Mucosa of descending colon (tissue), 3 donors: ENCODE measurements around the gene ELL. TPM values are rescaled to one million over a fixed set of nuclear protein-coding genes. Genes with fewer than 3 reads are reported as not detected.

ENCODE experiments used
- ATAC-seq: fragments of 200-7000 bp; cut with Tn5 transposase; one replicate; pipeline ENCODE4 v1.9.1; 2020; ENCODE audit warnings: mild to moderate bottlenecking, moderate library complexity
- DNase-seq, 3 donors: peaks; one replicate each; pipeline ENCODE4 v3.0.0-alpha.2; 2020
- H3K36me3 ChIP-seq: fragments of 200-600 bp; one replicate; pipeline ENCODE4 v1.8.0; 2021; ENCODE audit warnings: low read depth, mild to moderate bottlenecking
- H3K4me1 ChIP-seq: fragments of 200-600 bp; one replicate; pipeline ENCODE4 v1.8.0; 2021; ENCODE audit warnings: low read depth, mild to moderate bottlenecking
- H3K4me3 ChIP-seq: fragments of 200-600 bp; one replicate; pipeline ENCODE4 v1.8.0; 2021; ENCODE audit warnings: mild to moderate bottlenecking
- H3K9me3 ChIP-seq: fragments of 200-600 bp; one replicate; pipeline ENCODE4 v1.8.0; 2021; ENCODE audit warnings: mild to moderate bottlenecking
- CTCF ChIP-seq: fragments of 200-600 bp; IDR thresholded peaks from one replicate; pipeline ENCODE4 v1.8.0; 2022; ENCODE audit warnings: antibody characterized with exemption, mild to moderate bottlenecking
- intact Hi-C, 2 donors: fragments of 100-400 bp; cut with DNase I in 1 of 2; cut with micrococcal nuclease in 1 of 2; formaldehyde crosslinking; loops; one replicate each; pipeline versions ENCODE4 v1.11.0 to v1.11.1; 2022; cut with DNase I, micrococcal nuclease
- total RNA-seq, 3 donors: library from RNA; stranded (reverse); fragmentation: NEBNext Ultra II Directional in 2 of 3; extraction: Animal tissue kit (Norgen Biotek cat#: 25700) in 2 of 3; gene quantifications; one replicate each; pipeline versions ENCODE4 v1.2.1 to v1.2.4, GENCODE V29; 2021 to 2023
- donor health status: DM: no; HTN: no; CAD: no; lungs with moderate emphysema.
- donor health status: DM: no; HTN: no; CAD: no.
- donor health status: DM: no; HTN: yes; CAD: no.

ELL gene
- total RNA-seq, 3 donors from 2014 or later, result 17.8 to 21.6 (median 18.9) TPM

- Histone ChIP-seq H3K4me1 (no peaks in the 10 kb centered on the region), H3K4me3 (no peak overlapping the region), H3K36me3 (no peaks in the 10 kb centered on the region), H3K9me3 (no peaks in the 10 kb centered on the region)
- ATAC-seq (no peak), DNase-seq (no peak)
- TF ChIP-seq CTCF, result no peak
- intact Hi-C loops, result loop anchor here in 1 of 2 donors (10.0 kb wide), 2 partner anchors 130 to 410 kb away; partner anchors contain the start of gene UBA52
These were observed 77.4 kb downstream of the ELL start for GRCh38 chr19:18444513-18444912.

- intact Hi-C loops, result loop anchor here in 1 of 2 donors (10.0 kb wide), 2 partner anchors 131 to 411 kb away; partner anchors contain the start of gene UBA52
- DNase-seq (no peak), ATAC-seq (no peak)
- H3K4me3 ChIP-seq, result no peak overlapping the region
- H3K4me1 ChIP-seq, result no peaks in the 10 kb centered on the region
- no peaks in the 10 kb centered on the region for H3K36me3 ChIP-seq
- no peak for TF ChIP-seq CTCF
- H3K9me3 ChIP-seq, result no peaks in the 10 kb centered on the region
These were observed 78.0 kb downstream of the ELL start for GRCh38 chr19:18443831-18444230.

GRCh38 chr19:18443406-18443805 is 78.5 kb downstream of the ELL start:
- DNase-seq, result no peak
- intact Hi-C loops, result loop anchor here in 1 of 2 donors (10.0 kb wide), 2 partner anchors 131 to 411 kb away; partner anchors contain the start of gene UBA52
- Histone ChIP-seq H3K4me1 (peaks cover 1% of the 10 kb centered on the region), H3K4me3 (no peak overlapping the region), H3K36me3 (no peaks in the 10 kb centered on the region), H3K9me3 (no peaks in the 10 kb centered on the region)
- no peak for ATAC-seq
- TF ChIP-seq CTCF, result no peak

- no peaks in the 10 kb centered on the region for H3K36me3 ChIP-seq
- intact Hi-C loops, result loop anchor here in 1 of 2 donors (10.0 kb wide), 2 partner anchors 132 to 412 kb away; partner anchors contain the start of gene UBA52
- DNase-seq, result no peak
- no peak for TF ChIP-seq CTCF
- no peaks in the 10 kb centered on the region for H3K9me3 ChIP-seq
- H3K4me3 ChIP-seq, result no peak overlapping the region
- no peak for ATAC-seq
- peaks cover 6% of the 10 kb centered on the region for H3K4me1 ChIP-seq
These were observed 78.9 kb downstream of the ELL start for GRCh38 chr19:18442941-18443340.

GRCh38 chr19:18441804-18442788 is 79.8 kb downstream of the ELL start:
- Histone ChIP-seq H3K36me3 (no peaks in the 10 kb centered on the region), H3K9me3 (no peaks in the 10 kb centered on the region), H3K4me1 (peaks cover 11% of the 10 kb centered on the region), H3K4me3 (no peak overlapping the region)
- no peak for DNase-seq
- intact Hi-C loops, result loop anchor here in 1 of 2 donors (10.0 kb wide), 2 partner anchors 133 to 413 kb away; partner anchors contain the start of gene UBA52
- no peak for TF ChIP-seq CTCF
- no peak for ATAC-seq
